Tibial artery (tissue), 4 donors: Measurements from ENCODE around the gene OCA2.

Source experiments
- DNase-seq, 2 donors: peaks; one replicate each; pipeline ENCODE4 v3.0.0-alpha.2; 2019
- H3K27ac ChIP-seq, 2 donors: fragments of 200-600 bp; sonication (generic) in 1 of 2; 1 replicate in 1 of 2; 2 replicates in 1 of 2; pipeline ENCODE4 v1.5.1; 2018 to 2019; ENCODE audit warnings: mild to moderate bottlenecking in 1 of 2
- H3K27me3 ChIP-seq, 2 donors: fragments of 200-600 bp; sonication (generic) in 1 of 2; one replicate each; pipeline versions ENCODE4 v1.5.1 to v1.6.0; 2016 to 2019
- H3K36me3 ChIP-seq, 3 donors: fragments of 200-600 bp; sonication (generic) in 2 of 3; one replicate each; pipeline ENCODE4 v1.5.1; 2016 to 2019; ENCODE audit warnings: mild to moderate bottlenecking in 2 of 3
- H3K4me1 ChIP-seq, 4 donors: fragments of 200-600 bp; sonication (generic) in 2 of 4; 1 replicate in 3 of 4; 2 replicates in 1 of 4; pipeline ENCODE4 v1.5.1; 2016 to 2019
- H3K4me3 ChIP-seq, 2 donors: fragments of 200-600 bp; sonication (generic) in 1 of 2; 1 replicate in 1 of 2; 2 replicates in 1 of 2; pipeline ENCODE4 v1.5.1; 2018 to 2019; ENCODE audit warnings: mild to moderate bottlenecking in 2 of 2
- H3K9me3 ChIP-seq, 3 donors: fragments of 200-600 bp; sonication (generic) in 1 of 3; one replicate each; pipeline ENCODE4 v1.5.1; 2016 to 2019
- intact Hi-C: fragments of 100-400 bp; cut with DNase I; formaldehyde crosslinking; loops from one replicate; pipeline ENCODE4 v1.15.0; 2023; ENCODE audit warnings: low total_unique reads
- TF ChIP-seq, protein P1 (sequence below), 2 experiments: fragments of 200-600 bp in 1 of 2; fragments of 450-650 bp in 1 of 2; IDR thresholded peaks; one replicate each; pipeline ENCODE4 v1.5.1; 2017 to 2019; ENCODE audit warnings: antibody characterized with exemption in 2 of 2, mild to moderate bottlenecking in 1 of 2, moderate library complexity in 1 of 2

OCA2 gene

DNA sequence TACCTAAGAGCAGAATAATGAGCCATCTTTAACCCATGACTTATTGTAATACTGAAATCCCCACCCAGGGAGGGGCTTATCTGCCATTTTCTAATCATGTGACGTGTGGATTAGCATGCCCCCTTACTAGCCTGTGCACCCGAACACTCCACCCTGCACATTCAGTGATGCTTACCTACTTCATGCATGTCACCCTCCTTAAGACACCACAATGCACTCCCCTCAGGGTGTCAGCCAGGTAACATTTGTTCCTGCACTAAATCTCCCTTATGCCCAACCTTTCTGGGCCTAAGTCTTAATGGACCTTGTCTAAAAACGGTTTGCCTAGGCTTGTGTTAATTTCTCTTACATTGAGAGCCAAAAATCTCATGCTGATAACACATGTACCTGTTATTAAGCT lies 336.6 kb downstream of the OCA2 start:
- Histone ChIP-seq H3K27me3 (no peaks in the 10 kb centered on the region), H3K9me3 (no peaks in the 10 kb centered on the region), H3K36me3 (no peaks in the 10 kb centered on the region), H3K27ac (no peak overlapping the region), H3K4me1 (no peaks in the 10 kb centered on the region), H3K4me3 (no peak overlapping the region)
- TF ChIP-seq, protein P1, sequence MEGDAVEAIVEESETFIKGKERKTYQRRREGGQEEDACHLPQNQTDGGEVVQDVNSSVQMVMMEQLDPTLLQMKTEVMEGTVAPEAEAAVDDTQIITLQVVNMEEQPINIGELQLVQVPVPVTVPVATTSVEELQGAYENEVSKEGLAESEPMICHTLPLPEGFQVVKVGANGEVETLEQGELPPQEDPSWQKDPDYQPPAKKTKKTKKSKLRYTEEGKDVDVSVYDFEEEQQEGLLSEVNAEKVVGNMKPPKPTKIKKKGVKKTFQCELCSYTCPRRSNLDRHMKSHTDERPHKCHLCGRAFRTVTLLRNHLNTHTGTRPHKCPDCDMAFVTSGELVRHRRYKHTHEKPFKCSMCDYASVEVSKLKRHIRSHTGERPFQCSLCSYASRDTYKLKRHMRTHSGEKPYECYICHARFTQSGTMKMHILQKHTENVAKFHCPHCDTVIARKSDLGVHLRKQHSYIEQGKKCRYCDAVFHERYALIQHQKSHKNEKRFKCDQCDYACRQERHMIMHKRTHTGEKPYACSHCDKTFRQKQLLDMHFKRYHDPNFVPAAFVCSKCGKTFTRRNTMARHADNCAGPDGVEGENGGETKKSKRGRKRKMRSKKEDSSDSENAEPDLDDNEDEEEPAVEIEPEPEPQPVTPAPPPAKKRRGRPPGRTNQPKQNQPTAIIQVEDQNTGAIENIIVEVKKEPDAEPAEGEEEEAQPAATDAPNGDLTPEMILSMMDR (IDR thresholded peaks at IDR 0.05) = no peak
- no peak for DNase-seq
- intact Hi-C loops = no loop called here

DNA sequence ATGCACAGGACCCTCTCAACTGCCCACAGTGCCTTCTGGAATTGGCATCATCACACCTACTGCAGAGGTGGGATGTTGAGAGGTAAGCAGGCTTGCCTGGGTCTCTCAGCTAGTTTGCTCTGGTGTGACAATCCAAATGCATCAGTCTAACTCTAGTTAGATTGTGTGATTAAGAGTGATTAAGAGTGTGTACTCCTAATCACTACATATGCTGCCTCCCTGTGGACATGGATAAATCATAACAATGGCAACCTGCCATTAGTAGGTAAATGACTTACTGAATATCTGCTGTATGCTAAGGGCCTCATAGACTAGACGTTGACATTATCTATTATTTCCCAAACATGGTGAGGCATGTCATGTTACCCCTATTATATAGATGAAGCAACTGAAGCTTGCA lies 342.1 kb downstream of the OCA2 start:
- Histone ChIP-seq H3K4me1 (no peaks in the 10 kb centered on the region), H3K27me3 (no peaks in the 10 kb centered on the region), H3K9me3 (no peaks in the 10 kb centered on the region), H3K27ac (no peak overlapping the region), H3K36me3 (peaks cover 0 to 8% (median 0%) of the 10 kb centered on the region in 3 donors), H3K4me3 (no peak overlapping the region)
- intact Hi-C loops = no loop called here
- TF ChIP-seq, protein P1 (IDR thresholded peaks at IDR 0.05) = no peak
- no peak for DNase-seq

DNA sequence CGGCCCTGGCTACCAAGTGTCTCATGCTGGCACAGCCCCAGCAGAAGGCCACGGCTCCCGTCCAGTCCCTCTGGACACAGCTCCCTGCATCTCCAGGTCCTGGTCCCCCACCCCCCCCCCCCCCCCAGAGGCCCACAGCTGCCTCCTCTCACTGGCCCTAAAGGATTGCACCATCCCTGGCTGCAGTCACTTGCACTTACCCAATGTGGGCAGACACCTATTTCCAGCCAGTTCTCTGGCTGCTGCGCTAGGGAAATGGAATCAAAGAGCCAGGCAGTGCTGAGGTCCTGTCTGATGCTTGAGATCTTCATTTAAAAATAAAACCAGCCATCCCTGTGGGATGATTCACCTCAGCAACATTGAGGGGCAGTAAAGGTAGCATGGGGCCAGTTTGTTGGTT lies 346.4 kb downstream of the OCA2 start:
- intact Hi-C loops = no loop called here
- no peak for DNase-seq
- Histone ChIP-seq H3K36me3 (peaks cover 0 to 8% (median 0%) of the 10 kb centered on the region in 3 donors), H3K4me1 (no peaks in the 10 kb centered on the region), H3K4me3 (no peak overlapping the region), H3K27me3 (no peaks in the 10 kb centered on the region), H3K27ac (no peak overlapping the region), H3K9me3 (no peaks in the 10 kb centered on the region)
- TF ChIP-seq, protein P1 (IDR thresholded peaks at IDR 0.05) = no peak

DNA sequence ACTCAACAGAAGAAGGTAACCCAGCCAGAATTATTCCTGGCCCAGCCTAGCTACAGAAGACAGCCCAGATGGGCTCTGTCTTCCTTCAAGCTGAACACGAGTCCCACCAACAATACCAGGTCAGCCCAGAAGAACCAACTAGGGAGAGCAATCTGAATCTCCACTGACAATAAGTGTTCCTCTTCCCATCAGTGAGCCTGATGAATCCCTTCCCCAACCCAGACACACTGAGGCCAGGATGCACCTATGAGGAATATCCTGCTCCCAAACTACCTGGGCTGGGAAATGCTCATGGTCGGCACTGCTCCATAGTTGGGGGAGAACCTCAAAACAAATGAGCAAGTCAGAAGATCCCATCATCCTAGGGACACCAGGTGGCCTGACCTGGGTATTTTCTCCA lies 351.1 kb downstream of the OCA2 start:
- intact Hi-C loops = no loop called here
- no peak for DNase-seq
- no peaks in the 10 kb centered on the region for H3K9me3 ChIP-seq

DNA sequence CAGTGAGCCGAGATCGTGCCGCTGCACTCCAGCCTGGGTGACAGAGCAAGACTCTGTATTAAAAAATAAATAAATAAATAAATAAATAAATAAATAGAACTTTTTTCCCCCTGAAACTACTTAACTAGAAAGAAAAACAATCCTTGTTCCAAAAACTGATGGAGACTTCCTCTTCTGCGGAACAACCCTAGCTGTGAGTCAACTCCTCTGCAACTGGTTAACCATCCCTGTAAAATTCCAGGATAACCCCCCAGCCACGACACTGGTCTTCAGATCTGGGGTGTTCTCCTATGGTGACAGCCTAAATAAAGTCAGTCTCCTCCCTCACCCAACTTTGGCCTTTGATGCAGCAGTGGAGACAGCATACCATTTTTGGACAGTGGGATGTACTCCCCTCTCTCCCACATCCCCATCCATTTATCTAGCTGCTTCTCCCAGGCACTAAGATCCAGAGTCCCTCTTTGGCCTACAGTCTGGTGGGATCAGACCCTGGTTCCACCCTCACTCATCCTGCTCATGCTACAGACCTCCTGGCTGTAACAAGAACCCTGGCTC lies 352.6 kb downstream of the OCA2 start:
- Histone ChIP-seq H3K9me3 (no peaks in the 10 kb centered on the region), H3K27ac (no peak overlapping the region), H3K4me3 (no peak overlapping the region), H3K27me3 (no peaks in the 10 kb centered on the region), H3K4me1 (no peaks in the 10 kb centered on the region), H3K36me3 (no peaks in the 10 kb centered on the region)
- TF ChIP-seq, protein P1 (IDR thresholded peaks at IDR 0.05) = no peak
- no peak for DNase-seq
- intact Hi-C loops = no loop called here

More for the DNA sequence above, 351.1 kb downstream of the OCA2 start:
- H3K36me3 ChIP-seq = no peaks in the 10 kb centered on the region
- no peaks in the 10 kb centered on the region for H3K4me1 ChIP-seq
- no peak overlapping the region for H3K4me3 ChIP-seq
- TF ChIP-seq, protein P1 (IDR thresholded peaks at IDR 0.05) = no peak
- no peaks in the 10 kb centered on the region for H3K27me3 ChIP-seq
- H3K27ac ChIP-seq = no peak overlapping the region

DNA sequence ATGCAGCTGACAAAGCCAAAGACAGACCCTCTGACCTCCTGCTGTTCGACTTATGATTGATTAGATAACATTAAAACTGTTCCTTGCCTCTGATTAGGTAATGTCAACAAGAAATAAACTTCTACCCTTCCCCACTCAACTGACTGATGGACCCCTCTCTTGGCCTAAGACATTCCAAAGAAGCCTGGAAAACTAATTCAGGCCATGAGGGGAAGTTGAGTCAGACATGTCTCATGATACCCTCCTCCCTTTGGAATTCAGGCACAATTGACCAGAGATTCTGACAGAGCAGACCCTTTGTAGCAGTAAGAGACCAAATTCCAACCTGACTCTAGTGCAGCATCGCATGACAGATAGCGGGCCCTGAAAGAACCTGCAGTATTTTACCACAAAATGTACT lies 354.5 kb downstream of the OCA2 start:
- H3K9me3 ChIP-seq = no peaks in the 10 kb centered on the region
- no peak overlapping the region for H3K4me3 ChIP-seq
- TF ChIP-seq, protein P1 (IDR thresholded peaks at IDR 0.05) = no peak
- no peaks in the 10 kb centered on the region for H3K36me3 ChIP-seq
- H3K4me1 ChIP-seq = no peaks in the 10 kb centered on the region
- intact Hi-C loops = no loop called here
- DNase-seq = no peak
- H3K27ac ChIP-seq = no peak overlapping the region
- no peaks in the 10 kb centered on the region for H3K27me3 ChIP-seq
